ENCODE data around the gene KIF3C.
"Not testable (repeated sequence)": the region's sequence is repeated elsewhere in the genome, so short reads cannot be mapped to it uniquely, and the experiment has no call there.

KIF3C gene

GRCh38 chr2:25913696-25913973 lies 68.7 kb downstream of the KIF3C start:
- not testable (repeated sequence) for DNase-seq

- DNase-seq, result peak; percentile 41
These were observed 69.2 kb downstream of the KIF3C start for GRCh38 chr2:25912851-25913695.

- DNase-seq, result not testable (repeated sequence)
These were observed 72.7 kb downstream of the KIF3C start for GRCh38 chr2:25909574-25909973.

- DNase-seq, result no peak
These were observed 77.2 kb downstream of the KIF3C start for GRCh38 chr2:25905126-25905525.

GRCh38 chr2:25903216-25903776 lies 79.0 kb downstream of the KIF3C start:
- no peak for DNase-seq

- DNase-seq, result no peak
These were observed 82.8 kb downstream of the KIF3C start for GRCh38 chr2:25899404-25899970.

GRCh38 chr2:25897506-25897905 lies 84.8 kb downstream of the KIF3C start:
- DNase-seq, result no peak

- DNase-seq, result not testable (repeated sequence)
These were observed 86.0 kb downstream of the KIF3C start for GRCh38 chr2:25896308-25896707.

GRCh38 chr2:25895610-25896009 lies 86.7 kb downstream of the KIF3C start:
- no peak for DNase-seq

GRCh38 chr2:25895018-25895417 lies 87.3 kb downstream of the KIF3C start:
- no peak for DNase-seq

- peak; percentile 8 for DNase-seq
These were observed 88.0 kb downstream of the KIF3C start for GRCh38 chr2:25894135-25894830.

- DNase-seq, result no peak
These were observed 90.6 kb downstream of the KIF3C start for GRCh38 chr2:25891672-25892071.

GRCh38 chr2:25887624-25888242 lies 94.6 kb downstream of the KIF3C start:
- no peak for DNase-seq

GRCh38 chr2:25885933-25886332 lies 96.4 kb downstream of the KIF3C start:
- peak; percentile 85 for DNase-seq

GRCh38 chr2:25881764-25882163 lies 100.5 kb downstream of the KIF3C start:
- no peak for DNase-seq

GRCh38 chr2:25879133-25879730 lies 103.1 kb downstream of the KIF3C start:
- peak; percentile 64 for DNase-seq

GRCh38 chr2:25878361-25879132 lies 103.8 kb downstream of the KIF3C start, which contains the start of gene ASXL2:
ASXL2 (minus strand) TSS chr2:25878487; CDS start chr2:25878222, 265 bp downstream.
- DNase-seq, result peak; percentile 97

GRCh38 chr2:25877431-25878360 lies 104.6 kb downstream of the KIF3C start:
- peak; percentile 45 for DNase-seq

Data from fibroblast of skin of right biceps (primary cell).